Stimulated activated CD8-positive, alpha-beta memory T cell treated with anti-CD3 and anti-CD28 coated beads, Interleukin-7, amount 100 ng/mL, for 48 hours (primary cell): ENCODE results near the gene TMEM179.
"Not testable (repeated sequence)": the region's sequence is repeated elsewhere in the genome, so short reads cannot be mapped to it uniquely, and the experiment has no call there.

Experiments used
- DNase-seq, 2 donors: peaks; one replicate each; pipeline ENCODE4 v3.0.0-alpha.2; 2020; ENCODE audit warnings: low read depth in 1 of 2; ENCODE audit errors: extremely low read depth in 1 of 2

The TMEM179 gene

GRCh38 chr14:104638190-104638589 is 33.6 kb upstream of the TMEM179 start:
- DNase-seq: no peak

- DNase-seq: no peak
These were observed 33.0 kb upstream of the TMEM179 start for GRCh38 chr14:104637546-104638003.

GRCh38 chr14:104636846-104637545 is 32.4 kb upstream of the TMEM179 start:
- DNase-seq: not testable (repeated sequence)

- DNase-seq: no peak
These were observed 31.6 kb upstream of the TMEM179 start for GRCh38 chr14:104636131-104636530.

GRCh38 chr14:104635717-104636116 is 31.1 kb upstream of the TMEM179 start:
- no peak for DNase-seq

- DNase-seq: no peak
These were observed 30.5 kb upstream of the TMEM179 start for GRCh38 chr14:104634886-104635570.

GRCh38 chr14:104634138-104634760 is 29.7 kb upstream of the TMEM179 start:
- DNase-seq: no peak

- DNase-seq: no peak
These were observed 28.9 kb upstream of the TMEM179 start for GRCh38 chr14:104633276-104634137.

- no peak for DNase-seq
These were observed 28.2 kb upstream of the TMEM179 start for GRCh38 chr14:104632781-104633180.

GRCh38 chr14:104624939-104625338 is 20.4 kb upstream of the TMEM179 start:
- no peak for DNase-seq

- no peak for DNase-seq
These were observed 9.7 kb upstream of the TMEM179 start for GRCh38 chr14:104614126-104614812.

GRCh38 chr14:104611881-104612280 is 7.3 kb upstream of the TMEM179 start:
- no peak for DNase-seq

- DNase-seq: no peak
These were observed 6.3 kb upstream of the TMEM179 start for GRCh38 chr14:104610749-104611310.

- DNase-seq: no peak
These were observed 5.1 kb upstream of the TMEM179 start for GRCh38 chr14:104609666-104610065.

GRCh38 chr14:104603711-104604401 is 716 bp downstream of the TMEM179 start:
- DNase-seq: no peak

GRCh38 chr14:104602933-104603325 is 1.6 kb downstream of the TMEM179 start:
- DNase-seq: no peak

GRCh38 chr14:104602315-104602932 is 2.1 kb downstream of the TMEM179 start:
- no peak for DNase-seq

- no peak for DNase-seq
These were observed 2.8 kb downstream of the TMEM179 start for GRCh38 chr14:104601786-104602185.

- no peak for DNase-seq
These were observed 3.8 kb downstream of the TMEM179 start for GRCh38 chr14:104600805-104601204.
